Immature natural killer cell (primary cell): ENCODE results near the gene TCERG1. TPM values are rescaled to one million over a fixed set of nuclear protein-coding genes. Genes with fewer than 3 reads are reported as not detected.
"Not testable (repeated sequence)": the region's sequence is repeated elsewhere in the genome, so short reads cannot be mapped to it uniquely, and the experiment has no call there.

ENCODE experiments used
- DNase-seq, 3 donors: peaks; one replicate each; pipeline ENCODE4 v3.0.0; 2022; ENCODE audit warnings: mixed read lengths in 1 of 3
- H3K27ac Mint-ChIP-seq, 6 donors: one replicate each; pipeline ENCODE4 v1.8.0; 2020; ENCODE audit warnings: mixed read lengths in 6 of 6, mild to moderate bottlenecking in 5 of 6, inconsistent platforms in 4 of 6, moderate library complexity in 3 of 6
- H3K27me3 Mint-ChIP-seq, 3 donors: one replicate each; pipeline ENCODE4 v1.8.0; 2020 to 2021; ENCODE audit warnings: low read depth in 3 of 3, mild to moderate bottlenecking in 3 of 3, mixed read lengths in 3 of 3, moderate library complexity in 3 of 3, inconsistent platforms in 1 of 3
- H3K36me3 Mint-ChIP-seq, 3 donors: one replicate each; pipeline ENCODE4 v1.8.0; 2020; ENCODE audit warnings: mixed read lengths in 3 of 3, inconsistent platforms in 2 of 3, mild to moderate bottlenecking in 2 of 3
- H3K4me1 Mint-ChIP-seq, 2 donors: one replicate each; pipeline ENCODE4 v1.8.0; 2020; ENCODE audit warnings: inconsistent platforms in 2 of 2, mild to moderate bottlenecking in 2 of 2, mixed read lengths in 2 of 2, moderate library complexity in 1 of 2
- H3K4me3 Mint-ChIP-seq, 5 donors: one replicate each; pipeline ENCODE4 v1.8.0; 2020; ENCODE audit warnings: mild to moderate bottlenecking in 5 of 5, mixed read lengths in 5 of 5, inconsistent platforms in 3 of 5, moderate library complexity in 3 of 5
- H3K9me3 Mint-ChIP-seq, 6 donors: one replicate each; pipeline ENCODE4 v1.8.0; 2020; ENCODE audit warnings: mild to moderate bottlenecking in 6 of 6, mixed read lengths in 6 of 6, inconsistent platforms in 4 of 6, moderate library complexity in 3 of 6
- polyA plus RNA-seq, 3 donors: library from polyadenylated mRNA; unstranded; fragments of 300-500 nt; fragmentation: Illumina TruSeq; gene quantifications; one replicate each; pipeline ENCODE4 v1.2.3, GENCODE V29; 2021

Gene TCERG1
- polyA plus RNA-seq, 3 donors from 2014 or later = 14.9 to 45.0 (median 21.2) TPM

DNA sequence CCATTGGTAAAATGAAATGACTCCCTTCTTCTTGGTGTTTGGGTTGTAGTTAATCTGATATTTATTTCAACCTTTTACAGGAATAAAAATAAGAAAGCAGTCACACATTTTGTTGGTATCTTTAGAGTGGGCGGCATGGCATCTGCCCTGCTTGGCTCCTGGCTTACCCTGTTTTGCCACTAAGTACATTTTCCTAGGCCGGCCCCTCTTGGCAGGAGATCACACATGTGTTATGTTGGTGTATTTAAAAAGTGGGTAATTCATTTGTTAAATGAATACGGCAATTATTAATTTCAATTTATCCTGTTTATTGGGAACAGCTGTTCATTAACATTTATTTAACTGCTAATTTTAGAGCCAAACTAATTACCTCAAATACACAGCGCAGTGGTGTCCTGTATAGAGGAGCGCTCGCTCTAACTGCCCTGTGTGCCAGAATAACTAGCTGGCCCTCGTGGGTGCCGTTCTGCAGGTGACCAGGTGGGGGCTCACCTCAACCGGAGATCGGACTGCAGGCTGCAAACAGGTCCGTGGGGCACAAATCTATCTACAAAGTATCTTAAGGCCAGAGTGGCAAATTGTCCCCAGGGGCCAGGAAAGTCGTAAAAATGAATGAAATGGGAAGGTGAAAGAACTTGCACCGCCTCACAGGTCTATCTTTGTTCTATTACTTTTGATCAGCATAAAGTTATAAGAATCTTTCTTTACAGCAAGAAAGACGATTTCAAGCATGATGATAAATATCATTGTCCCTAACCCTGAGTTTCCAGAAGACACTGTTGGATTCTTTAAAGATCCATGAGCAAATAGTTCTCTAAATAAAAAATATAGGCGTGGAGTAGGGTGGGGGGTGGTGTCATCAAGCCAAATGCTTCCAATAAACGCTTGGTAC, 95.1 kb downstream of the TCERG1 start:
- peaks cover 3 to 4% (median 3%) of the 10 kb centered on the region in 3 donors for H3K27me3 Mint-ChIP-seq
- H3K36me3 Mint-ChIP-seq = no peaks in the 10 kb centered on the region
- H3K4me3 Mint-ChIP-seq = no peak overlapping the region
- DNase-seq = peak; percentile 51 to 59 (median 59)
- H3K4me1 Mint-ChIP-seq = peaks cover 2 to 5% of the 10 kb centered on the region in 2 donors
- H3K27ac Mint-ChIP-seq = no peak overlapping the region
- H3K9me3 Mint-ChIP-seq = no peaks in the 10 kb centered on the region

DNA sequence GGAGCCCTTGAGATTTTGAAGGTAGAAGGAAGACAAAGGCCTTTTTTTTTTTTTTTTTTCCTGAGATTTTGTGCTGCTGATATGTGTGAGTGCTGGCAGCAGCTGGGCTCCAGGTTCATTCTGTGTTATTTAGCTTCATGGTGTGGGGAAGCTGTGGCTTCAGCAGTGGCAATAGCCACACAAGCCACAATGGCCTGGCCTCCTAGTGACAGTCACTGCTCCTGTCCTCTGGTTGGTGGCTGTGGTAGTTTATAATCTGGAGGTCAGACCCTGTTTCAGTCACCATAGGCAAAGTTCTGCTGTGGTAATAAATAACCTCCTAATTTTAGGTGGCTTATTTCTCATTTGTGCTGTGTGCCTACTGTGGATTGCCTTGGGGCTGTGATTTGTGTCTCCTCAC, 97.1 kb downstream of the TCERG1 start:
- no peak overlapping the region for H3K27ac Mint-ChIP-seq
- H3K9me3 Mint-ChIP-seq = no peaks in the 10 kb centered on the region

DNA sequence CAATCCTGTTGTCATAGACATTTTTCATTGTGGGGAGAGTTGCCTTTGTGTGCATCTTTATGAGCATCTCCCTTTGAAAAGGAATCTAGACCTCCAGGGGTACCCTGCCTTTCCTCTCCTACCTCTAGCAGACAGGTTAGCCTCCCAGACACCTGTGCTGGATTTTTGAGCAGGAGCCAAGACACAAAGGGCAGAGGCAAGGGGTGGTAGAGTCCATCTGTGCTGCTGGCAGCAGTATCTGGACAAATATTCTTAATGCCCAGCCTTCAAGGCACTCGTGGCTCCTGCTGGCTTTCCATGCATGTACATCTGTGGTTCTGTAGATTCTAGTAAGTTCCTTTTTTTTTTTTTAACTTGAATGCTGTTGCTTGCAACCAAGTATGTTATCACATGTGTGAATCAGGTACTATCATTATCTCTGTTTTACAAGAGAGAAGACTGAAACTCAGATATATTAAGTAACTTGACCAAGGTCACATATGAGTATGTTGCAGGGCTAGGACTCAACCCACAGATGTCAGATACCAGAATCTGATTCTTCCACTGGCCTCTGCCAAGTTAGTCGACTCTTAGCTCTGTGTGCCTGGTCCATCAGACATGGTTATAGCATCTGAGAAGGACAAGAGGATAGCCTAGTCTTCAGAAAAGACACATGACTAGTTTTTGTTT, 101.8 kb downstream of the TCERG1 start:
- Mint-ChIP-seq H3K9me3 (no peaks in the 10 kb centered on the region), H3K27me3 (peaks cover 0 to 15% (median 3%) of the 10 kb centered on the region in 3 donors), H3K4me1 (peaks cover 0 to 2% of the 10 kb centered on the region in 2 donors), H3K4me3 (no peak overlapping the region), H3K36me3 (no peaks in the 10 kb centered on the region), H3K27ac (no peak overlapping the region)
- DNase-seq = no peak

More for the DNA sequence above, 97.1 kb downstream of the TCERG1 start:
- Mint-ChIP-seq H3K4me1 (peaks cover 2 to 5% of the 10 kb centered on the region in 2 donors), H3K4me3 (no peak overlapping the region), H3K27me3 (peaks cover 3 to 4% (median 4%) of the 10 kb centered on the region in 3 donors), H3K36me3 (no peaks in the 10 kb centered on the region)
- no peak for DNase-seq

DNA sequence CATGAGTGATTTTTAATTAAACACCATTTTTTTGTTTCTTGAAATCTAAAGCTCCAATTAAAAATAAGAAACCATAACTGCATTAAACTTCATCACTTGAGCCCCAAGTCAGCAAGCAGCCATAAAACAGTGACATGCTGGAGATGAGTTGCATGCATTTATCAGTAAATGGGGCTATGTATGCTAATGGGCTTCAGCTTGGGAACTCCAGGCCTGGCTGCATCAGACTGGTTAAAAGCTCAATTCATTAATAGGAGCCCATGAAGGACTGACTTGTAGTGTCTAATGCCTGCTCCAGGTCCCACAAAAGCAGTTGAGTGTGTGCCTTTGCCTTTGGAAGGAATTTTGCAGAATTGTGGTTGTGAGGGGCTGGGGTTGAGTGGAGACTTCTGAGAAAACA, 102.5 kb downstream of the TCERG1 start:
- no peak for DNase-seq
- Mint-ChIP-seq H3K27me3 (peaks cover 0 to 20% (median 3%) of the 10 kb centered on the region in 3 donors), H3K4me3 (no peak overlapping the region), H3K36me3 (no peaks in the 10 kb centered on the region), H3K4me1 (no peaks in the 10 kb centered on the region), H3K9me3 (no peaks in the 10 kb centered on the region), H3K27ac (no peak overlapping the region)

DNA sequence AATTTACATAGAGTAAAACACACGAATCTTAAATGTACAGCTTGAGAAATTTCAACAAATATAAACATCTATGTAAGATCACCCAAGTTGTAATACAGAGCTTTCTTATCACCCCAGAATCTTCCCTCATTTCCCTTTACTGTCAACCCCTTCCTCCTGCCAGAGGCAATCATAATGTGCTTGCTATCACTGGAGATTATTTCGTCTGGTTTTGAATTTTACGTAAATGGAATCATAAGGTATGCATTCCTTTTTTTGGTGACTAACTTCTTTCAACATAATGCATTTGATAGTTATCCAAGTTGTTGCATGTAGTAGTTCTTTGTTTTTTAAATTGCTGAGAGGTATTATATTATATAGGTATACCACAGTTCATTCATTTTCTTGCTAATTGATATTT, 106.3 kb downstream of the TCERG1 start:
- Mint-ChIP-seq H3K36me3 (no peaks in the 10 kb centered on the region), H3K27ac (no peak overlapping the region), H3K4me3 (no peak overlapping the region), H3K27me3 (peaks cover 0 to 18% (median 1%) of the 10 kb centered on the region in 3 donors), H3K4me1 (no peaks in the 10 kb centered on the region), H3K9me3 (no peaks in the 10 kb centered on the region)
- DNase-seq = no peak

DNA sequence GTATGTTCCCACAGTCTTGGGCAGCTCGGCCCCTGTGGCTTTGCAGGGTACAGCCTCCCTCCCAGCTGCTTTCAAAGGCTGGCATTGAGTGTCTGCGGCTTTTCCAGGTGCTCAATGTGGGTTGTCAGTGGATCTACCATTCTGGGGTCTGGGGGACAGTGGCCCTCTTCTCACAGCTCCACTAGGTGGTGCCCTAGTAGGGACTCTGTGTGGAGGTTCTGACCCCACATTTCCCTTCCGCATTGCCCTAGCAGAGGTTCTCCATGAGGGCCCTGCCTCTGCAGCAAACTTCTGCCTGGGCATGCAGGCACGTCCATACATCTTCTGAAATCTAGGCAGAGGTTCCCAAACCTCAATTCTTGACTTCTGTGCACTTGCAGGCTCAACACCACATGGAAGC, 109.8 kb downstream of the TCERG1 start:
- not testable (repeated sequence) for H3K4me1 Mint-ChIP-seq, H3K27ac Mint-ChIP-seq, DNase-seq, H3K36me3 Mint-ChIP-seq, H3K4me3 Mint-ChIP-seq, H3K9me3 Mint-ChIP-seq
- H3K27me3 Mint-ChIP-seq = peaks cover 0 to 18% (median 3%) of the 10 kb centered on the region in 3 donors

DNA sequence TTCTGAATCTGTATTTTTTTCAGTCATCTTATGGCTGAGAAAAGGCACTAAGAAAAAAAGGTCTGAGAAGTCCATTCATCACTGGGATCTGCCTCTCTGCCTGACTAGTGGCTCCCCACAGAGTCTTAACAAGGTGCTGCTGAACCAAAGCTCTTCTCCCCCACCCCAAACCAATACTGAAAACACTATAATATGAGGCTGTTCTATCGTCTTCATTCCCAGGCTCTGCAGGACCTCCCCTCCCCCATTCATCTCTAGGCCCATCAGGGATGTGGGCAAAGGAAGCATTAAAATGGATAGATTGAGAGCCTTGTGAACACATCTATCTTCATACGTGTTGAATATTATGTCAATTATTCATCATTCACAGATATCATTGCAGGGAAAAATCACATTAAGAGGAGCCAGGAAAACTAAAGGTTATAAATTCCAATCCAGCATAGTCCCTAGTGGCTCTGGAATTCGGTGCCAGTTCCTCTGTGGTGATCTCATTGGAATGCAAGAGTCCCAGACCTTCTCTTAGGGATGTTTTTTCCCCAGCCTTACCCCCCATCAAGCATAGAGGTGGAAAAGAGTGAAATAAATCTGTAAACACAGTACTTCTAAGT, 113.2 kb downstream of the TCERG1 start:
- DNase-seq = no peak
- Mint-ChIP-seq H3K36me3 (no peaks in the 10 kb centered on the region), H3K27ac (no peak overlapping the region), H3K4me1 (no peaks in the 10 kb centered on the region), H3K4me3 (no peak overlapping the region), H3K9me3 (no peaks in the 10 kb centered on the region), H3K27me3 (peaks cover 0 to 4% (median 3%) of the 10 kb centered on the region in 3 donors)

Other genes starting within 250 kb of the TCERG1 start
- 1 to 10 TPM; 3.6 to 7.1 (median 5.8) TPM for gene RBM27, start 243.7 kb upstream of the TCERG1 start, polyA plus RNA-seq
- not detected for gene POU4F3, start 108.5 kb upstream of the TCERG1 start, polyA plus RNA-seq
- gene GPR151, start 68.9 kb downstream of the TCERG1 start, polyA plus RNA-seq = not detected